Mesothelial cell of epicardium (in vitro differentiated cells): ENCODE results near the gene NUBP2. TPM values are rescaled to one million over a fixed set of nuclear protein-coding genes. Genes with fewer than 3 reads are reported as not detected.
A peak's percentile ranks its signal among the peaks of the same experiment; 100 is the strongest.
"Not testable (repeated sequence)": the region's sequence is repeated elsewhere in the genome, so short reads cannot be mapped to it uniquely, and the experiment has no call there.

Experiments used
- DNase-seq, 2 experiments: peaks; one replicate each; pipeline ENCODE4 v3.0.0; 2021; ENCODE audit warnings: low spot score in 2 of 2; ENCODE audit not compliant: unreplicated experiment in 2 of 2
- H3K27ac Mint-ChIP-seq: 2 replicates; pipeline ENCODE4 v1.8.0; 2021; ENCODE audit warnings: mixed read lengths
- H3K27me3 Mint-ChIP-seq: 2 replicates; pipeline ENCODE4 v1.8.0; 2021; ENCODE audit warnings: low read depth, mixed read lengths
- H3K36me3 Mint-ChIP-seq: 2 replicates; pipeline ENCODE4 v1.8.0; 2021; ENCODE audit warnings: mixed read lengths
- H3K4me1 Mint-ChIP-seq: 2 replicates; pipeline ENCODE4 v1.8.0; 2021; ENCODE audit warnings: mixed read lengths
- H3K4me3 Mint-ChIP-seq: 2 replicates; pipeline ENCODE4 v1.8.0; 2021; ENCODE audit warnings: mild to moderate bottlenecking, moderate library complexity, mixed read lengths
- H3K9me3 Mint-ChIP-seq: 2 replicates; pipeline ENCODE4 v1.8.0; 2021; ENCODE audit warnings: mixed read lengths
- total RNA-seq: library from RNA; stranded (reverse); gene quantifications from 3 replicates; pipeline ENCODE4 v1.2.1, GENCODE V29; 2021
- TF ChIP-seq, protein P1 (sequence below): fragments of 200-600 bp; sonication (generic); IDR thresholded peaks from one replicate; pipeline ENCODE4 v1.5.0; 2021; ENCODE audit warnings: antibody characterized with exemption; ENCODE audit not compliant: unreplicated experiment

Gene NUBP2
- total RNA-seq, 1 donor from 2014 or later: 63.6 TPM

DNA sequence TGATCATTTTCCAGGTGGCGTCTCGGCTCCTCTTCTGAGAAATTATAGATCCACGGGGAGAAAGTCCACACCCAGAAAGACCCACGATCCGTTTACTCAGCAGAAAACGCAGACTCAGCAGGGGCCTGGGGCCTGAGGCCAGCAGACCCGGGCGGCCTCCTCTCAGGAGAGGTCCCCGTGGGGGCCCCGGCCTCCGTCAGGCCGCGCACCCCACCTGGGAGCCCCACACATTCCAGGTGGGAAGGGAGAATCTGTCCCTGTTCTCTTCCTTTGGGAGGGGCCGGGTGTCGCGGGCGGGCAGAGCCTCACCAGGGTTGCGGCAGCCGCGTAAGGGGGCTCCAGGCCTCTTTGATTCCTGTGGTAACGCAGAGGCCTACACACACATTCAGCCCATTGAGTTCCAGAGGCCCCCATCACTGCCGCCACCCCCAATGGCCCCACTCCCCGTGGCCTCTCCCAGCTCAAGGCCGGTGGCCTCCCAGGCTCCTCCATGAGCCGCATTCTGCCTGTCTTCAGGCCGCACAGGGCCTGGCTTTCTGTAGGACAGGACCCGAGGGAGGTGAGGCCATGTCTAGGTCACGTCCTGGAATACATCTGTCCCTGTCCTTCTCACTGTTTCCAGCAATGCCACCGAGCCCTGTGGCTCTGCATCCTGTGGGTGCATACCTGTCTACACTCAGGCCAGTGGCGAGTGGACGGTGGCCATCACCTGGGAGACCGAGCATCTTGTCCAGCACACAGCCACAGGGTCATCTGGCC, 12.3 kb downstream of the NUBP2 start:
- TF ChIP-seq, protein P1, sequence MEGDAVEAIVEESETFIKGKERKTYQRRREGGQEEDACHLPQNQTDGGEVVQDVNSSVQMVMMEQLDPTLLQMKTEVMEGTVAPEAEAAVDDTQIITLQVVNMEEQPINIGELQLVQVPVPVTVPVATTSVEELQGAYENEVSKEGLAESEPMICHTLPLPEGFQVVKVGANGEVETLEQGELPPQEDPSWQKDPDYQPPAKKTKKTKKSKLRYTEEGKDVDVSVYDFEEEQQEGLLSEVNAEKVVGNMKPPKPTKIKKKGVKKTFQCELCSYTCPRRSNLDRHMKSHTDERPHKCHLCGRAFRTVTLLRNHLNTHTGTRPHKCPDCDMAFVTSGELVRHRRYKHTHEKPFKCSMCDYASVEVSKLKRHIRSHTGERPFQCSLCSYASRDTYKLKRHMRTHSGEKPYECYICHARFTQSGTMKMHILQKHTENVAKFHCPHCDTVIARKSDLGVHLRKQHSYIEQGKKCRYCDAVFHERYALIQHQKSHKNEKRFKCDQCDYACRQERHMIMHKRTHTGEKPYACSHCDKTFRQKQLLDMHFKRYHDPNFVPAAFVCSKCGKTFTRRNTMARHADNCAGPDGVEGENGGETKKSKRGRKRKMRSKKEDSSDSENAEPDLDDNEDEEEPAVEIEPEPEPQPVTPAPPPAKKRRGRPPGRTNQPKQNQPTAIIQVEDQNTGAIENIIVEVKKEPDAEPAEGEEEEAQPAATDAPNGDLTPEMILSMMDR: no peak
- Mint-ChIP-seq H3K27ac (no peak overlapping the region), H3K36me3 (peaks cover 11% of the 10 kb centered on the region), H3K9me3 (peaks cover 10% of the 10 kb centered on the region), H3K27me3 (no peaks in the 10 kb centered on the region), H3K4me1 (no peaks in the 10 kb centered on the region), H3K4me3 (no peak overlapping the region)
- DNase-seq: peak in 1 of 2 experiments; percentile 35

- not testable (repeated sequence) for H3K27ac Mint-ChIP-seq, H3K4me3 Mint-ChIP-seq, H3K27me3 Mint-ChIP-seq, DNase-seq, H3K4me1 Mint-ChIP-seq
- H3K36me3 Mint-ChIP-seq: peaks cover 15% of the 10 kb centered on the region
- H3K9me3 Mint-ChIP-seq: peaks cover 16% of the 10 kb centered on the region
Measured at GRCh38 chr16:1799263-1799662, 16.5 kb downstream of the NUBP2 start.

GRCh38 chr16:1800701-1801100, 17.9 kb downstream of the NUBP2 start:
- peaks cover 20% of the 10 kb centered on the region for H3K36me3 Mint-ChIP-seq
- TF ChIP-seq, protein P1: no peak
- peaks cover 16% of the 10 kb centered on the region for H3K9me3 Mint-ChIP-seq
- no peak overlapping the region for H3K4me3 Mint-ChIP-seq
- DNase-seq: no peak
- no peaks in the 10 kb centered on the region for H3K4me1 Mint-ChIP-seq
- H3K27me3 Mint-ChIP-seq: no peaks in the 10 kb centered on the region
- no peak overlapping the region for H3K27ac Mint-ChIP-seq

- Mint-ChIP-seq H3K9me3 (peaks cover 4% of the 10 kb centered on the region), H3K4me3 (no peak overlapping the region), H3K36me3 (peaks cover 25% of the 10 kb centered on the region), H3K27ac (no peak overlapping the region), H3K27me3 (no peaks in the 10 kb centered on the region), H3K4me1 (no peaks in the 10 kb centered on the region)
- TF ChIP-seq, protein P1: no peak
- no peak for DNase-seq
Measured at GRCh38 chr16:1807626-1808025, 24.9 kb downstream of the NUBP2 start.

DNA sequence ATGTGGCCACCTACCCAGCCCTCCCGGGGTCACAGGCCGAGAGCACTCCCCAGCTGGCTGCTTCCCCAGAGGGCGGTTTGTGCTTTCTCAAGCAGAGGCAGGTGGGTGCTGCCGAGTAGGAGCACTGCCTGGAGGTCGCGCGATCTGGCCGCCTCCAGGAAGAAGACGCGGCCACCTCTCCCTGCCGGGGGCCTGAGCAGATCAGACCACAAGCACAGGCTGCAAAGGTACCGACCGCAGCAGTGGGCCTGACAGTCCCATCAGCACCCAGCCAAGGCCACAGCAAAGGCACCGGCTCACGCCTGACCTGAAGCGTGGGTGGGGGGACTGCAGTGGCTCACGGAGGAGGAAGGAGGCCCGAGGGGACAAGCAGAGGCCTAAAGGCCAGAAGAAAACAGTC, 25.9 kb downstream of the NUBP2 start:
- no peaks in the 10 kb centered on the region for H3K27me3 Mint-ChIP-seq
- no peaks in the 10 kb centered on the region for H3K4me1 Mint-ChIP-seq
- peaks cover 27% of the 10 kb centered on the region for H3K36me3 Mint-ChIP-seq
- no peak overlapping the region for H3K27ac Mint-ChIP-seq
- TF ChIP-seq, protein P1: no peak
- H3K9me3 Mint-ChIP-seq: peaks cover 4% of the 10 kb centered on the region
- no peak overlapping the region for H3K4me3 Mint-ChIP-seq
- no peak for DNase-seq

GRCh38 chr16:1809281-1809801, 26.6 kb downstream of the NUBP2 start:
- TF ChIP-seq, protein P1: no peak
- Mint-ChIP-seq H3K4me1 (no peaks in the 10 kb centered on the region), H3K36me3 (peaks cover 28% of the 10 kb centered on the region), H3K27me3 (no peaks in the 10 kb centered on the region), H3K4me3 (no peak overlapping the region), H3K9me3 (peaks cover 4% of the 10 kb centered on the region), H3K27ac (no peak overlapping the region)
- DNase-seq: no peak
